ENCODE results near the gene SIAH3. TPM values are rescaled to one million over a fixed set of nuclear protein-coding genes. Genes with fewer than 3 reads are reported as not detected.

Gene SIAH3
- total RNA-seq, 1 donor from 2014 or later: not detected

DNA sequence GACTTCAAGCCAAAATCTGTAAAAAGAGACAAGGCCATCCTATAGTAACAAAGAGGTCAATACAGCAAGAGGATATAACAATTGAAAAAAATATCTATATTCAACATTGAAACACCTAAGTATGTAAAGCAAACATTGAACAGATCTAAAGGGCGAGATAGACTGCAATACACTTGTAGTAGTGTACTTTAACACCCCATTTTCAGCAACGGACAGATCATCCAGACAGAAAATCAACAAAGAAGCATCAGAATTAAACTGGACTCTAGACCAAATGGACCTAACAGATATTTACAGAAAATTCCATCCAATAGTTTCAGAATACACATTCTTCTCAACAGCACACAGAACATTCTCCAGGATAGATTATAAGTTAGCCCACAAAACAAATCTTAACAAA is 28.7 kb upstream of the SIAH3 start:
- TF ChIP-seq, protein P1, sequence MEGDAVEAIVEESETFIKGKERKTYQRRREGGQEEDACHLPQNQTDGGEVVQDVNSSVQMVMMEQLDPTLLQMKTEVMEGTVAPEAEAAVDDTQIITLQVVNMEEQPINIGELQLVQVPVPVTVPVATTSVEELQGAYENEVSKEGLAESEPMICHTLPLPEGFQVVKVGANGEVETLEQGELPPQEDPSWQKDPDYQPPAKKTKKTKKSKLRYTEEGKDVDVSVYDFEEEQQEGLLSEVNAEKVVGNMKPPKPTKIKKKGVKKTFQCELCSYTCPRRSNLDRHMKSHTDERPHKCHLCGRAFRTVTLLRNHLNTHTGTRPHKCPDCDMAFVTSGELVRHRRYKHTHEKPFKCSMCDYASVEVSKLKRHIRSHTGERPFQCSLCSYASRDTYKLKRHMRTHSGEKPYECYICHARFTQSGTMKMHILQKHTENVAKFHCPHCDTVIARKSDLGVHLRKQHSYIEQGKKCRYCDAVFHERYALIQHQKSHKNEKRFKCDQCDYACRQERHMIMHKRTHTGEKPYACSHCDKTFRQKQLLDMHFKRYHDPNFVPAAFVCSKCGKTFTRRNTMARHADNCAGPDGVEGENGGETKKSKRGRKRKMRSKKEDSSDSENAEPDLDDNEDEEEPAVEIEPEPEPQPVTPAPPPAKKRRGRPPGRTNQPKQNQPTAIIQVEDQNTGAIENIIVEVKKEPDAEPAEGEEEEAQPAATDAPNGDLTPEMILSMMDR (IDR thresholded peaks at IDR 0.05; ENCODE audit: insufficient read depth, low read length, severe bottlenecking): no peak
- DNase-seq (ENCODE audit: low read depth) (no peak), FAIRE-seq (no peak)
- Histone ChIP-seq H3K36me3 (ENCODE audit: control insufficient read depth, insufficient read depth, low read length) (no peaks in the 10 kb centered on the region), H3K4me3 (ENCODE audit: low read depth, low read length) (no peak overlapping the region), H3K27me3 (ENCODE audit: control insufficient read depth, insufficient read depth, low read length) (peaks cover 2% of the 10 kb centered on the region)

DNA sequence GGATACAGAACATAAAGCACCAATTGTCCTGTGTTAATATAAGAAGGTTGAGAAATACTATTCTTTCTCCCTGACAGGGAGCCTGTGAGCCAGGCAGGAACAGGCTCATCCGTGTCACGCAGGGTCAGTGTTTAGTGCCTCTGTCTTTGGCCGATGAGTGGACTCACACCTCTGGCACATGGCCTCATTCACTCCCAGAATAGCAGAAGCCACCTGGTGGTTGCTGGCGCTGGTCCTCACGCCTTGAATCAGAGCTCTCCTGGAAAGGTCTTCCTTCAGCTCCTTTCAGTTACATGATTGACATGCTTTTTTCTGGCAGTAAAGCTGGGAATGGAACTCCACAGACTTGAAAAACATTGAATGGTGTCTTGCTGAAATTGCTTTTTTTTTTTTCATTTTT is 28.1 kb upstream of the SIAH3 start:
- TF ChIP-seq, protein P1 (IDR thresholded peaks at IDR 0.05; ENCODE audit: insufficient read depth, low read length, severe bottlenecking): peak; percentile 55
- DNase-seq (ENCODE audit: low read depth): peak; percentile 33
- FAIRE-seq: no peak
- no peaks in the 10 kb centered on the region for H3K36me3 ChIP-seq (ENCODE audit: control insufficient read depth, insufficient read depth, low read length)
- peaks cover 2% of the 10 kb centered on the region for H3K27me3 ChIP-seq (ENCODE audit: control insufficient read depth, insufficient read depth, low read length)
- no peak overlapping the region for H3K4me3 ChIP-seq (ENCODE audit: low read depth, low read length)

DNA sequence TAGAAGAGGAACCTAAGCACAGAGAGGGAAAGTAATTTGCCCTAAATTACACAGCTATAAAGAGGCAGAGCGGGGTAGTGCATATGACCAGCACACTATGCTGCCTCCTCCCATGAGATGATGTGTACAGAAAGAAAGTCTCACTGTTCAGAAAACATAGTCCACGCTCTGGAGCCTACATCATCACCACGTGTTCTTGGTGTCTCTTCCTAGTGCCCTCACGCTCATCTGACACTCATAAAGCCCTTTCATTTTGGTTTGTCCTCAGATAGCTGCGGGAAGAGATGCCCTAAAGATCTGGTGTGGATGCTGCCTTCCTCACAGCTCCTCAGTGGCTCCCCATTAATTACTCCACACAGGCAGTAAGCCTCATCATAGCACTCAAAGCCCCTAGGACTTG is 27.4 kb upstream of the SIAH3 start:
- TF ChIP-seq, protein P1 (IDR thresholded peaks at IDR 0.05; ENCODE audit: insufficient read depth, low read length, severe bottlenecking): no peak
- Histone ChIP-seq H3K27me3 (ENCODE audit: control insufficient read depth, insufficient read depth, low read length) (peaks cover 2% of the 10 kb centered on the region), H3K4me3 (ENCODE audit: low read depth, low read length) (no peak overlapping the region), H3K36me3 (ENCODE audit: control insufficient read depth, insufficient read depth, low read length) (no peaks in the 10 kb centered on the region)
- DNase-seq (ENCODE audit: low read depth) (no peak), FAIRE-seq (no peak)

DNA sequence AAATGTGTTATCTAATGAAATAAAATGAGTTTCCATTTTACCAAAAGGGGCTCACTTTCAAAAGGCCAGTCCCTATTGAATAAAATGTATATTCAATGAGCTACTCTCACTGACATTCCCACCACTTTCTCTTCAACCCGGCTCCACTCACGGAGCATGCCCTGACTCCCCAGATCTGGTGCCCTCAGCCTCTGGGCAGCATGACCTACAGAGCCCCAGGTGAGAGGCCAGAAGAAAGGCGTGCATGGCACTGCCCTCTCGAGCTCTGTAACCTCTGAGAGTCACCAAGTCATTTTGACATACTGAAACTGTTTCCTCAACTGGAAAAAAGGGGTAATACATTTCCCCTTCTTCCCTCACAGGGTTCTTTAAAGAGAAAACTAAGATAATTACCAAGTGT is 25.2 kb upstream of the SIAH3 start:
- no peak overlapping the region for H3K4me3 ChIP-seq (ENCODE audit: low read depth, low read length)
- no peaks in the 10 kb centered on the region for H3K27me3 ChIP-seq (ENCODE audit: control insufficient read depth, insufficient read depth, low read length)
- TF ChIP-seq, protein P1 (IDR thresholded peaks at IDR 0.05; ENCODE audit: insufficient read depth, low read length, severe bottlenecking): no peak
- DNase-seq (ENCODE audit: low read depth) (no peak), FAIRE-seq (no peak)
- H3K36me3 ChIP-seq (ENCODE audit: control insufficient read depth, insufficient read depth, low read length): no peaks in the 10 kb centered on the region

DNA sequence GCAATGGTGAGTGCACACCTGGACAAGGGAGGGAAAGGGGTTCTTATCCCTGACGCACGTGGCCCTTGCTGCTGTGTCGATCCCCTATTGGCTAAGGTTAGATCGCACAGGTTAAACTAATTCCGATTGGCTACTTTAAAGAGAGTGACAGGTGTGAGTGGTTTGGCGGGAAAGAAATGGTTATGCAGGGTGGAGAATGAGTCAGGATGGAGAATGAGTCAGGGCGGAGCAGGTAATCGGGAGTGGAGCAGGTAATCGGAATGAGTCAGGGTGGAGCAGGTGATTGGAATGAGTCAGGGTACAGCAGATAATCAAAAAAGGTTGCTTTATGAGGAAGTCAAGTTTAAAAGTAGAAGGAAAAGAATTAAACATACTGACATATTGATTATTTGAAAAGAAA is 24.4 kb upstream of the SIAH3 start:
- TF ChIP-seq, protein P1 (IDR thresholded peaks at IDR 0.05; ENCODE audit: insufficient read depth, low read length, severe bottlenecking): no peak

More for the DNA sequence above, 24.4 kb upstream of the SIAH3 start:
- no peak overlapping the region for H3K4me3 ChIP-seq (ENCODE audit: low read depth, low read length)
- H3K36me3 ChIP-seq (ENCODE audit: control insufficient read depth, insufficient read depth, low read length): no peaks in the 10 kb centered on the region
- no peak for FAIRE-seq
- no peaks in the 10 kb centered on the region for H3K27me3 ChIP-seq (ENCODE audit: control insufficient read depth, insufficient read depth, low read length)
- DNase-seq (ENCODE audit: low read depth): peak; percentile 85
